CD4-positive, alpha-beta T cell treated with Interleukin-6 at 100 ng/mL for 8 hours (primary cell): ENCODE data around the gene ATP8B3.
A peak's percentile ranks its signal among the peaks of the same experiment; 100 is the strongest.
"Not testable (repeated sequence)": the region's sequence is repeated elsewhere in the genome, so short reads cannot be mapped to it uniquely, and the experiment has no call there.

Source experiments
- DNase-seq: peaks from one replicate; pipeline ENCODE4 v3.0.0-alpha.2; 2020; ENCODE audit warnings: mixed read lengths, low spot score

ATP8B3 gene

GRCh38 chr19:1770866-1771576, 41.1 kb downstream of the ATP8B3 start:
- DNase-seq, result no peak

- no peak for DNase-seq
These were observed 42.5 kb downstream of the ATP8B3 start for GRCh38 chr19:1769645-1769985.

- no peak for DNase-seq
These were observed 43.0 kb downstream of the ATP8B3 start for GRCh38 chr19:1768918-1769644.

GRCh38 chr19:1768248-1768647, 43.8 kb downstream of the ATP8B3 start:
- DNase-seq, result no peak

- peak; percentile 29 for DNase-seq
These were observed 44.6 kb downstream of the ATP8B3 start for GRCh38 chr19:1767464-1767933.

- DNase-seq, result no peak
These were observed 45.2 kb downstream of the ATP8B3 start for GRCh38 chr19:1766800-1767352.

GRCh38 chr19:1765904-1766799, 45.9 kb downstream of the ATP8B3 start:
- no peak for DNase-seq

GRCh38 chr19:1765232-1765903, 46.7 kb downstream of the ATP8B3 start:
- no peak for DNase-seq

- DNase-seq, result no peak
These were observed 47.3 kb downstream of the ATP8B3 start for GRCh38 chr19:1764729-1765128.

- DNase-seq, result no peak
These were observed 48.1 kb downstream of the ATP8B3 start for GRCh38 chr19:1763648-1764639.

- no peak for DNase-seq
These were observed 49.6 kb downstream of the ATP8B3 start for GRCh38 chr19:1762243-1763117.

GRCh38 chr19:1761528-1762242, 50.4 kb downstream of the ATP8B3 start:
- no peak for DNase-seq

- not testable (repeated sequence) for DNase-seq
These were observed 51.1 kb downstream of the ATP8B3 start for GRCh38 chr19:1760786-1761527.

GRCh38 chr19:1760020-1760419, 52.1 kb downstream of the ATP8B3 start:
- no peak for DNase-seq

- DNase-seq, result no peak
These were observed 52.8 kb downstream of the ATP8B3 start for GRCh38 chr19:1758959-1759903.

GRCh38 chr19:1758231-1758577, 53.9 kb downstream of the ATP8B3 start:
- no peak for DNase-seq
